ENCODE data around the gene FATE1.

DNA sequence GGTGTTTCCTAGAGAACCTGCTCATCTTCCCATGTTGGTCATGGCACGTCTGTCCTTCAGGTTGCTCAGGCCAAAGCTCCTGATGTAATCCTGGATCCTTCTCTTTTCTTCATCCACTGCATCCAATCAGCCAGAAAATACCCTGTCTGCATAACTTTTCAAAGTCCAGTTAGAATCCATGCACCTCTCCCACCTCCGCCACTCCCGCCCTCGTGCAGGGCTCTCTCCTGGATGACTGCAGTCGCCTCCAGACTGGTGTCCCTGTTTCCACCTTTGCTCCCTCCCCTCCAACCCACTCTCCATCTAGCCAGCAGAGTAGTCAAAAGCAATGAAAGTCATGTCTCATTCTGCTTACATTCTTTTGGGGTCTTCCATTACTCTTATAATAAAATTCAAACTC lies 34.7 kb downstream of the FATE1 start:
- TF ChIP-seq POLR2A (IDR thresholded peaks at IDR 0.05) (no peak), POLR2AphosphoS5 (IDR thresholded peaks at IDR 0.05) (no peak)
- TF ChIP-seq, protein P1, sequence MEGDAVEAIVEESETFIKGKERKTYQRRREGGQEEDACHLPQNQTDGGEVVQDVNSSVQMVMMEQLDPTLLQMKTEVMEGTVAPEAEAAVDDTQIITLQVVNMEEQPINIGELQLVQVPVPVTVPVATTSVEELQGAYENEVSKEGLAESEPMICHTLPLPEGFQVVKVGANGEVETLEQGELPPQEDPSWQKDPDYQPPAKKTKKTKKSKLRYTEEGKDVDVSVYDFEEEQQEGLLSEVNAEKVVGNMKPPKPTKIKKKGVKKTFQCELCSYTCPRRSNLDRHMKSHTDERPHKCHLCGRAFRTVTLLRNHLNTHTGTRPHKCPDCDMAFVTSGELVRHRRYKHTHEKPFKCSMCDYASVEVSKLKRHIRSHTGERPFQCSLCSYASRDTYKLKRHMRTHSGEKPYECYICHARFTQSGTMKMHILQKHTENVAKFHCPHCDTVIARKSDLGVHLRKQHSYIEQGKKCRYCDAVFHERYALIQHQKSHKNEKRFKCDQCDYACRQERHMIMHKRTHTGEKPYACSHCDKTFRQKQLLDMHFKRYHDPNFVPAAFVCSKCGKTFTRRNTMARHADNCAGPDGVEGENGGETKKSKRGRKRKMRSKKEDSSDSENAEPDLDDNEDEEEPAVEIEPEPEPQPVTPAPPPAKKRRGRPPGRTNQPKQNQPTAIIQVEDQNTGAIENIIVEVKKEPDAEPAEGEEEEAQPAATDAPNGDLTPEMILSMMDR (IDR thresholded peaks at IDR 0.05 in 8 of 11, conservative IDR thresholded peaks at IDR 0.05 in 3 of 11): no peak

All from spleen (tissue), 7 donors.